ENCODE measurements around the gene WNT10A. TPM values are rescaled to one million over a fixed set of nuclear protein-coding genes. Genes with fewer than 3 reads are reported as not detected.

WNT10A gene
- total and polyA plus RNA-seq, 9 of the 15 experiments (the other 6 are each of a cell fraction or from before 2014, with no cell fraction given), result not detected

DNA sequence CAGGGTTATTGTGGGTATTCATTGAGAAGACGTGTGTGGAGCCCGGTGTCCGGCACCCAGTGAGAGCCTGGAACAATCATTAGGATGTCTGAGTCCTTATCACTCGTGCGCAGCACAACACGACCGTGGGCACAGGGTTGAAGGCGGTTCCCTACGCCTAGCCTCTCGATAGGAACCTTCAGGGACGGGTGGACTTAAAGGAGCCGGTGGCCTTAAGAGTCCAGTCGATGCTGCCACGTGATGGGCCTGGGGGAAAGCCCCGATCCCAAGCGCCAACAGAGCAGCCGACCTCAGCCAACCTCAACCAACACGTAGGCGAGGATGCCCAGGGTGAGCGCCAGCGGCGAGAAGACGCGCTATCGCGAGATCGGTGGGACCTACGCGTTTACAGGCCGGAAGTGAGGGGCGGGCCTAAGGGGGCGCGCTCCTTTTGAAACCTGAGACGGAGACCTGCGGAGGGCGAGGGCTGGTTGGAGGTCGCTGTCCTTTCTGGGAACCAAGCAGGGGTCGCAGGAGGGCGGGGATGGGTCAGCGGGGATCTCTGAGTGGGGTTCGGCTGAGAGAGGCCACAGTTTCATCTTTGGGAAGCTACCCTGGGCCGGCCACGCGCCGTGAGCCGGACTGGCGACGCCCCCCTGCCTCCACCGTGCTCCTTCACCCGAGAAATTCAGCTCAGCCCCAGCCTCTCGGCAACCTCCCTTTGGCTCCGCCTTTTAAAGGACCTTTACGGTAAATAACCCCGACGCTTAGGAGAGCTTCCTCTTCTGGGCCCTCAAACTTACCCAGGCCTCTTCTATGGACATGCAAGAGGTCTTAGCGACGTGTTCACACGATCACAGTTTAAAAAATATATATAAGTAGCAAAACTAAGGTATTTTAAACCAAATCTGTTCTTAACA is 28.3 kb downstream of the WNT10A start (continued):
- TF ChIP-seq FOXP4 (CRISPR knock-in tag; IDR thresholded peaks at IDR 0.05; ENCODE audit: borderline replicate concordance) (no peak), NCOA2 (IDR thresholded peaks at IDR 0.05; ENCODE audit: partially characterized antibody in 2 of 2) (no peak), JUNB (CRISPR knock-in tag; conservative IDR thresholded peaks at IDR 0.05) (no peak), ZNF384 (IDR thresholded peaks at IDR 0.05; ENCODE audit: low read depth, low read length) (no peak), TAF1 (IDR thresholded peaks at IDR 0.05; ENCODE audit: control insufficient read depth, extremely low read depth, insufficient read depth, low read length, severe bottlenecking) (peak; percentile 90), HNRNPLL (IDR thresholded peaks at IDR 0.05; ENCODE audit: low read depth, low read length, poor library complexity, severe bottlenecking) (no peak), TRIM24 (IDR thresholded peaks at IDR 0.05) (no peak), THRB (CRISPR knock-in tag; conservative IDR thresholded peaks at IDR 0.05) (no peak), SP1 (CRISPR knock-in tag; IDR thresholded peaks at IDR 0.05) (peak; percentile 78), ZNF644 (tag; IDR thresholded peaks at IDR 0.05; ENCODE audit: low read depth) (no peak), ATF4 (CRISPR knock-in tag; IDR thresholded peaks at IDR 0.05) (no peak), U2AF1 (optimal IDR thresholded peaks at IDR 0.05; ENCODE audit: low read depth, low read length) (no peak), ARNT (IDR thresholded peaks at IDR 0.05) (no peak), HBP1 (CRISPR knock-in tag; IDR thresholded peaks at IDR 0.05) (no peak), DIDO1 (tag; IDR thresholded peaks at IDR 0.05; ENCODE audit: low read depth) (peak; percentile 72), ZNF133 (CRISPR knock-in tag; IDR thresholded peaks at IDR 0.05) (no peak)
- TF ChIP-seq, protein P1, sequence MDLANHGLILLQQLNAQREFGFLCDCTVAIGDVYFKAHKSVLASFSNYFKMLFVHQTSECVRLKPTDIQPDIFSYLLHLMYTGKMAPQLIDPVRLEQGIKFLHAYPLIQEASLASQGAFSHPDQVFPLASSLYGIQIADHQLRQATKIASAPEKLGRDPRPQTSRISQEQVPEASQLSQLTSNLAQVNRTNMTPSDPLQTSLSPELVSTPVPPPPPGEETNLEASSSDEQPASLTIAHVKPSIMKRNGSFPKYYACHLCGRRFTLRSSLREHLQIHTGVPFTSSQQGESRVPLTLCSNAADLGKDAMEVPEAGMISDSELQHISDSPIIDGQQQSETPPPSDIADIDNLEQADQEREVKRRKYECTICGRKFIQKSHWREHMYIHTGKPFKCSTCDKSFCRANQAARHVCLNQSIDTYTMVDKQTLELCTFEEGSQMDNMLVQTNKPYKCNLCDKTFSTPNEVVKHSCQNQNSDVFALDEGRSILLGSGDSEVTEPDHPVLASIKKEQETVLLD (IDR thresholded peaks at IDR 0.05), result 0 out of 2 replicates have a peak, but pooled peaks have one; percentile 17
- TF ChIP-seq, protein P2, sequence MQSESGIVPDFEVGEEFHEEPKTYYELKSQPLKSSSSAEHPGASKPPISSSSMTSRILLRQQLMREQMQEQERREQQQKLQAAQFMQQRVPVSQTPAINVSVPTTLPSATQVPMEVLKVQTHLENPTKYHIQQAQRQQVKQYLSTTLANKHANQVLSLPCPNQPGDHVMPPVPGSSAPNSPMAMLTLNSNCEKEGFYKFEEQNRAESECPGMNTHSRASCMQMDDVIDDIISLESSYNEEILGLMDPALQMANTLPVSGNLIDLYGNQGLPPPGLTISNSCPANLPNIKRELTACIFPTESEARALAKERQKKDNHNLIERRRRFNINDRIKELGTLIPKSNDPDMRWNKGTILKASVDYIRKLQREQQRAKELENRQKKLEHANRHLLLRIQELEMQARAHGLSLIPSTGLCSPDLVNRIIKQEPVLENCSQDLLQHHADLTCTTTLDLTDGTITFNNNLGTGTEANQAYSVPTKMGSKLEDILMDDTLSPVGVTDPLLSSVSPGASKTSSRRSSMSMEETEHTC (IDR thresholded peaks at IDR 0.05), result no peak

Data from K562 (cell line).